WTC11 (cell line): ENCODE results near the gene ZNHIT2. TPM values are rescaled to one million over a fixed set of nuclear protein-coding genes. Genes with fewer than 3 reads are reported as not detected.

ENCODE experiments used
- ATAC-seq: fragments of 200-7000 bp; cut with Tn5 transposase; 2 replicates; pipeline ENCODE4 v1.10.0; 2021; ENCODE audit warnings: mild to moderate bottlenecking, moderate library complexity
- CTCF ChIA-PET: fragments of 300-600 bp; sonication (Branson Sonifier 250); formaldehyde crosslinking; loops from one replicate; lab custom pipeline; 2021; ENCODE audit warnings: antibody characterized with exemption; lab: Charles Lee
- POLR2A ChIA-PET: fragments of 350-600 bp; sonication (Branson Sonifier 250); formaldehyde crosslinking; loops from one replicate; lab custom pipeline; 2021; ENCODE audit warnings: antibody characterized with exemption; lab: Charles Lee
- DNase-seq: peaks from one replicate; pipeline ENCODE4 v3.0.0; 2021; ENCODE audit warnings: low spot score
- H3K27ac Mint-ChIP-seq: 2 replicates; pipeline ENCODE4 v1.8.0; 2021; ENCODE audit warnings: mixed read lengths
- H3K27me3 Mint-ChIP-seq: 2 replicates; pipeline ENCODE4 v1.8.0; 2021; ENCODE audit warnings: low read depth, mild to moderate bottlenecking, moderate library complexity, mixed read lengths
- H3K36me3 Mint-ChIP-seq: 2 replicates; pipeline ENCODE4 v1.8.0; 2021; ENCODE audit warnings: mixed read lengths
- H3K4me1 Mint-ChIP-seq: 2 replicates; pipeline ENCODE4 v1.8.0; 2022; ENCODE audit warnings: mixed read lengths
- H3K4me3 Mint-ChIP-seq: 2 replicates; pipeline ENCODE4 v1.8.0; 2021; ENCODE audit warnings: mild to moderate bottlenecking, moderate library complexity, mixed read lengths
- H3K9me3 Mint-ChIP-seq: 2 replicates; pipeline ENCODE4 v1.8.0; 2021; ENCODE audit warnings: mixed read lengths
- E2F1 ChIP-seq: sonication (generic); formaldehyde crosslinking; IDR thresholded peaks from 2 replicates; pipeline ENCODE4 v1.8.0; 2022; ENCODE audit warnings: mild to moderate bottlenecking, missing genetic modification reagents
- IRF2 ChIP-seq: sonication (generic); formaldehyde crosslinking; IDR thresholded peaks from 2 replicates; pipeline ENCODE4 v1.8.0; 2022; ENCODE audit warnings: low read depth, missing genetic modification reagents, borderline replicate concordance
- OVOL2 ChIP-seq: fragments of 250-450 bp; sonication (Bioruptor Pico); IDR thresholded peaks from 2 replicates; pipeline ENCODE4 v1.9.0; 2021; ENCODE audit warnings: mild to moderate bottlenecking, borderline replicate concordance
- PREB ChIP-seq: sonication (generic); formaldehyde crosslinking; IDR thresholded peaks from 2 replicates; pipeline ENCODE4 v1.8.1; 2022; ENCODE audit warnings: mild to moderate bottlenecking, missing genetic modification reagents, moderate library complexity, borderline replicate concordance
- RORB ChIP-seq: fragments of 250-450 bp; sonication (Bioruptor Pico); IDR thresholded peaks from 2 replicates; pipeline ENCODE4 v1.9.0; 2021; ENCODE audit warnings: mild to moderate bottlenecking
- SMAD3 ChIP-seq: sonication (generic); formaldehyde crosslinking; IDR thresholded peaks from 2 replicates; pipeline ENCODE4 v1.8.0; 2022; ENCODE audit warnings: missing genetic modification reagents, mild to moderate bottlenecking, borderline replicate concordance
- TCF7 ChIP-seq: sonication (generic); formaldehyde crosslinking; IDR thresholded peaks from 2 replicates; pipeline ENCODE4 v1.8.0; 2022; ENCODE audit warnings: mild to moderate bottlenecking, low read depth, missing genetic modification reagents, moderate library complexity
- TEAD4 ChIP-seq: sonication (generic); formaldehyde crosslinking; IDR thresholded peaks from 2 replicates; pipeline ENCODE4 v1.8.0; 2022; ENCODE audit warnings: mild to moderate bottlenecking, missing genetic modification reagents
- ZBTB43 ChIP-seq: sonication (generic); formaldehyde crosslinking; IDR thresholded peaks from 2 replicates; pipeline ENCODE4 v1.8.1; 2023; ENCODE audit warnings: mild to moderate bottlenecking, missing genetic modification reagents
- ZNF219 ChIP-seq: sonication (generic); formaldehyde crosslinking; IDR thresholded peaks from 2 replicates; pipeline ENCODE4 v1.8.0; 2023; ENCODE audit warnings: missing genetic modification reagents, mild to moderate bottlenecking, borderline replicate concordance
- ZNF512 ChIP-seq: sonication (generic); formaldehyde crosslinking; IDR thresholded peaks from 2 replicates; pipeline ENCODE4 v1.8.1; 2022; ENCODE audit warnings: missing genetic modification reagents, borderline replicate concordance
- total RNA-seq: library from RNA; stranded (reverse); gene quantifications from 3 replicates; pipeline ENCODE4 v1.2.3, GENCODE V29; 2021
- TF ChIP-seq, protein P1 (sequence below): sonication (generic); formaldehyde crosslinking; IDR thresholded peaks from 2 replicates; pipeline ENCODE4 v1.8.0; 2022; ENCODE audit warnings: mild to moderate bottlenecking, missing genetic modification reagents
- TF ChIP-seq, protein P2 (sequence below): sonication (generic); formaldehyde crosslinking; conservative IDR thresholded peaks from 2 replicates; pipeline ENCODE4 v1.8.1; 2023; ENCODE audit warnings: mild to moderate bottlenecking, low read depth, missing genetic modification reagents, moderate library complexity
- TF ChIP-seq, protein P3 (sequence below): fragments of 250-450 bp; sonication (Bioruptor Pico); conservative IDR thresholded peaks from 2 replicates; pipeline ENCODE4 v1.9.0; 2021; ENCODE audit warnings: mild to moderate bottlenecking

The ZNHIT2 gene
- total RNA-seq, 1 experiment from 2014 or later: 16.7 TPM

DNA sequence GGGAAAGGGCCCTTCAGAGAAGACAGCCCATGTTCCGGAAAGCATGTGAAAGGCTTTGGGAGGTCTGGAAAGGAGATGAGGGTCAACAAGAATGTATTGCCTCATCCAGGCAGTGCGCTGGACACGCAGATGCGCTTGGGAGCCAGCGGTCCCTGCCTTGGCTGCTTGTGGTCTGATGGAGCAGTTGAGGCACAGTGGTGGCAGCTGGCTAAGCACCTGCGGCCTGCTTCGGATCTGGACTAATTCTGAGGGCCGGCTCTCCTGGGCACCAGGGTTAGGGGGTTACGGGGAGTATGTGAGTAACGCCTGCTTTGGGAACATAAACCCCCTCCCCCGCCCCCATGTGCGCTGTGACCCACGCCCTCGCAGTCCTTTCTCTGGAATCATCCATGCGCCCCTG lies 10.4 kb downstream of the ZNHIT2 start:
- H3K9me3 Mint-ChIP-seq: no peaks in the 10 kb centered on the region
- H3K4me1 Mint-ChIP-seq: peaks cover 7% of the 10 kb centered on the region
- ChIA-PET POLR2A (no interaction called here), CTCF (interaction anchor here (1.5 kb wide), 1 partner anchor 10 kb away, joined by 5 read pairs; the partner anchor contains the start of gene ZNHIT2)
- H3K27me3 Mint-ChIP-seq: no peaks in the 10 kb centered on the region
- no peak overlapping the region for H3K4me3 Mint-ChIP-seq
- H3K27ac Mint-ChIP-seq: no peak overlapping the region
- TF ChIP-seq ZNF512 (CRISPR knock-in tag) (no peak), PREB (CRISPR knock-in tag) (no peak), IRF2 (no peak), OVOL2 (CRISPR knock-in tag) (no peak), TCF7 (CRISPR knock-in tag) (no peak), SMAD3 (CRISPR knock-in tag) (no peak), TEAD4 (CRISPR knock-in tag) (no peak), ZBTB43 (CRISPR knock-in tag) (no peak), RORB (CRISPR knock-in tag) (no peak), ZNF219 (CRISPR knock-in tag) (no peak), E2F1 (CRISPR knock-in tag) (no peak)
- TF ChIP-seq, protein P1, sequence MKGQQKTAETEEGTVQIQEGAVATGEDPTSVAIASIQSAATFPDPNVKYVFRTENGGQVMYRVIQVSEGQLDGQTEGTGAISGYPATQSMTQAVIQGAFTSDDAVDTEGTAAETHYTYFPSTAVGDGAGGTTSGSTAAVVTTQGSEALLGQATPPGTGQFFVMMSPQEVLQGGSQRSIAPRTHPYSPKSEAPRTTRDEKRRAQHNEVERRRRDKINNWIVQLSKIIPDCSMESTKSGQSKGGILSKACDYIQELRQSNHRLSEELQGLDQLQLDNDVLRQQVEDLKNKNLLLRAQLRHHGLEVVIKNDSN: no peak
- TF ChIP-seq, protein P2, sequence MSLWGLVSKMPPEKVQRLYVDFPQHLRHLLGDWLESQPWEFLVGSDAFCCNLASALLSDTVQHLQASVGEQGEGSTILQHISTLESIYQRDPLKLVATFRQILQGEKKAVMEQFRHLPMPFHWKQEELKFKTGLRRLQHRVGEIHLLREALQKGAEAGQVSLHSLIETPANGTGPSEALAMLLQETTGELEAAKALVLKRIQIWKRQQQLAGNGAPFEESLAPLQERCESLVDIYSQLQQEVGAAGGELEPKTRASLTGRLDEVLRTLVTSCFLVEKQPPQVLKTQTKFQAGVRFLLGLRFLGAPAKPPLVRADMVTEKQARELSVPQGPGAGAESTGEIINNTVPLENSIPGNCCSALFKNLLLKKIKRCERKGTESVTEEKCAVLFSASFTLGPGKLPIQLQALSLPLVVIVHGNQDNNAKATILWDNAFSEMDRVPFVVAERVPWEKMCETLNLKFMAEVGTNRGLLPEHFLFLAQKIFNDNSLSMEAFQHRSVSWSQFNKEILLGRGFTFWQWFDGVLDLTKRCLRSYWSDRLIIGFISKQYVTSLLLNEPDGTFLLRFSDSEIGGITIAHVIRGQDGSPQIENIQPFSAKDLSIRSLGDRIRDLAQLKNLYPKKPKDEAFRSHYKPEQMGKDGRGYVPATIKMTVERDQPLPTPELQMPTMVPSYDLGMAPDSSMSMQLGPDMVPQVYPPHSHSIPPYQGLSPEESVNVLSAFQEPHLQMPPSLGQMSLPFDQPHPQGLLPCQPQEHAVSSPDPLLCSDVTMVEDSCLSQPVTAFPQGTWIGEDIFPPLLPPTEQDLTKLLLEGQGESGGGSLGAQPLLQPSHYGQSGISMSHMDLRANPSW (CRISPR knock-in tag): no peak
- TF ChIP-seq, protein P3, sequence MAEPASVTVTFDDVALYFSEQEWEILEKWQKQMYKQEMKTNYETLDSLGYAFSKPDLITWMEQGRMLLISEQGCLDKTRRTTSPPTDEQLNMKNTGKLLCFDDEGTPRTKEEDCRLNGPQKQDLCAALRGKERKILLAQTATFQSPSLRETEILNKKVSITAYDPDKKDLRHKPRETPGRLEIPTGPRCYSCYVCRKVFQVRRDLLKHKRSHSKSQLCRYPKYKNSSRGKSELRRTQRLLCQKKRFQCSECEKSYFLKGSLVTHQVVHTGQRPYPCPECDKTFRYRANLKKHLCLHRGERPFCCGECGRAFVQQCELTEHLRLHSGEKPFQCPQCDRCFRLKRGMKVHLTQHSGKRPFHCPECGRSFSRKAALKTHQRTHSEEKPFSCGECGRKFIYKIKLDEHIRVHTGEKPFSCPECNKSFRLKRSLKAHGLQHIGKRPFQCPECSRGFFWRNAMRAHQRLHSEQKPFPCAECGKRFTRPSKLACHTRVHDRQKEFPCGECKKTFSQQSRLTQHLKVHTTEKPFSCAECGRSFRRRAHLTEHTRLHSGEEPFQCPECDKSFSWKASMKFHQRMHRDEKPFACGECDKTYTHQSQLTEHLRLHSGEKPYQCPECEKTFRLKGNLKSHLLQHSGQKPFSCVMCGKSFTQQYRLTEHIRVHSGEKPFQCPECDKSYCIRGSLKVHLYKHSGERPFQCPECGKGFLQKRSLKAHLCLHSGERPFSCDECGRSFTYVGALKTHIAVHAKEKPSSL (CRISPR knock-in tag): no peak
- no peak for DNase-seq
- no peak for ATAC-seq
- H3K36me3 Mint-ChIP-seq: peaks cover 3% of the 10 kb centered on the region; the same call in 1 of the 2 replicates
